Calu3 (cell line): ENCODE results near the gene VPS50. TPM values are rescaled to one million over a fixed set of nuclear protein-coding genes. Genes with fewer than 3 reads are reported as not detected.

ENCODE experiments used
- BruUV-seq: library from RNA; stranded (reverse); fragments of 400-500 nt; replicated peaks from 2 replicates; lab custom pipeline; 2021; lab: Mats Ljungman, UMichigan
- CTCF ChIA-PET: fragments of 300-600 bp; sonication (Branson Sonifier 250); formaldehyde crosslinking; loops from one replicate; lab custom pipeline; 2022; ENCODE audit warnings: antibody characterized with exemption; lab: Charles Lee
- DNase-seq: peaks from one replicate; pipeline ENCODE4 v3.0.0; 2022
- H3K27ac Mint-ChIP-seq: one replicate; pipeline ENCODE4 v1.8.0; 2022; ENCODE audit warnings: mixed read lengths; ENCODE audit not compliant: unreplicated experiment
- H3K27me3 Mint-ChIP-seq: one replicate; pipeline ENCODE4 v1.8.0; 2022; ENCODE audit warnings: mixed read lengths; ENCODE audit not compliant: unreplicated experiment
- H3K36me3 Mint-ChIP-seq: one replicate; pipeline ENCODE4 v1.8.0; 2022; ENCODE audit warnings: mild to moderate bottlenecking, moderate library complexity, mixed read lengths; ENCODE audit not compliant: insufficient read depth, unreplicated experiment
- H3K4me1 Mint-ChIP-seq: one replicate; pipeline ENCODE4 v1.8.0; 2022; ENCODE audit warnings: mild to moderate bottlenecking, low read depth, mixed read lengths; ENCODE audit not compliant: unreplicated experiment
- H3K4me3 Mint-ChIP-seq: one replicate; pipeline ENCODE4 v1.8.0; 2022; ENCODE audit warnings: mild to moderate bottlenecking, low read depth, moderate library complexity, mixed read lengths; ENCODE audit not compliant: unreplicated experiment
- H3K9me3 Mint-ChIP-seq: one replicate; pipeline ENCODE4 v1.8.0; 2022; ENCODE audit warnings: low read depth, mixed read lengths; ENCODE audit not compliant: unreplicated experiment
- intact Hi-C: fragments of 100-400 bp; cut with micrococcal nuclease; formaldehyde crosslinking; loops from one replicate; pipeline ENCODE4 v1.10.0; 2022; ENCODE audit not compliant: unreplicated experiment
- total RNA-seq: library from RNA; stranded (reverse); gene quantifications from 2 replicates; pipeline ENCODE4 v1.2.3, GENCODE V29; 2022
- TF ChIP-seq, protein P1 (sequence below): fragments of 200-600 bp; IDR thresholded peaks from one replicate; pipeline ENCODE4 v1.8.0; 2022; ENCODE audit warnings: antibody characterized with exemption; ENCODE audit not compliant: unreplicated experiment

The VPS50 gene
- total RNA-seq, 1 experiment from 2014 or later, result 36.9 TPM

DNA sequence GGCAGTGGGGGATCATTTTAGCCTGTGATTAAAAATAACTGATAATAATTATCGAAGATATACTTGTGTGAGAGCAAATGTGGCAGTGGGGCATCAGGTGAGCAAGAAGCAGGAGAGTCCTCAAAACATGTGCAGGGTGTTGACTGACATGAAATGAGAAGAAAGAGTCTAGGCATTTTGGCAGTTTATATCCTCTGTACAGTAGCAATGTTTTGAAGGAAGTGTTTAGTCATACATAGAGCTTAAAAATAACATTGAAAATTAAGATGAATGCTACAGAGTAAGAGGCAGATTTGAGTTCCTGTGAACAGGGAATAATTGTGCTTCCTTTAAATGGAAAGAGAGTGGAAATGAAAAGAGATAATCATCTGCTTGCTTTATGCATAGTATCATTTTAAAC is 47.4 kb downstream of the VPS50 start:
- Mint-ChIP-seq H3K4me1 (no peaks in the 10 kb centered on the region), H3K27ac (no peak overlapping the region), H3K4me3 (no peak overlapping the region), H3K36me3 (no peaks in the 10 kb centered on the region), H3K9me3 (no peaks in the 10 kb centered on the region), H3K27me3 (no peaks in the 10 kb centered on the region)
- intact Hi-C loops, result no loop called here
- CTCF ChIA-PET, result no interaction called here
- no peak for DNase-seq
- TF ChIP-seq, protein P1, sequence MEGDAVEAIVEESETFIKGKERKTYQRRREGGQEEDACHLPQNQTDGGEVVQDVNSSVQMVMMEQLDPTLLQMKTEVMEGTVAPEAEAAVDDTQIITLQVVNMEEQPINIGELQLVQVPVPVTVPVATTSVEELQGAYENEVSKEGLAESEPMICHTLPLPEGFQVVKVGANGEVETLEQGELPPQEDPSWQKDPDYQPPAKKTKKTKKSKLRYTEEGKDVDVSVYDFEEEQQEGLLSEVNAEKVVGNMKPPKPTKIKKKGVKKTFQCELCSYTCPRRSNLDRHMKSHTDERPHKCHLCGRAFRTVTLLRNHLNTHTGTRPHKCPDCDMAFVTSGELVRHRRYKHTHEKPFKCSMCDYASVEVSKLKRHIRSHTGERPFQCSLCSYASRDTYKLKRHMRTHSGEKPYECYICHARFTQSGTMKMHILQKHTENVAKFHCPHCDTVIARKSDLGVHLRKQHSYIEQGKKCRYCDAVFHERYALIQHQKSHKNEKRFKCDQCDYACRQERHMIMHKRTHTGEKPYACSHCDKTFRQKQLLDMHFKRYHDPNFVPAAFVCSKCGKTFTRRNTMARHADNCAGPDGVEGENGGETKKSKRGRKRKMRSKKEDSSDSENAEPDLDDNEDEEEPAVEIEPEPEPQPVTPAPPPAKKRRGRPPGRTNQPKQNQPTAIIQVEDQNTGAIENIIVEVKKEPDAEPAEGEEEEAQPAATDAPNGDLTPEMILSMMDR, result no peak
- BruUV-seq, result no TSS peak

DNA sequence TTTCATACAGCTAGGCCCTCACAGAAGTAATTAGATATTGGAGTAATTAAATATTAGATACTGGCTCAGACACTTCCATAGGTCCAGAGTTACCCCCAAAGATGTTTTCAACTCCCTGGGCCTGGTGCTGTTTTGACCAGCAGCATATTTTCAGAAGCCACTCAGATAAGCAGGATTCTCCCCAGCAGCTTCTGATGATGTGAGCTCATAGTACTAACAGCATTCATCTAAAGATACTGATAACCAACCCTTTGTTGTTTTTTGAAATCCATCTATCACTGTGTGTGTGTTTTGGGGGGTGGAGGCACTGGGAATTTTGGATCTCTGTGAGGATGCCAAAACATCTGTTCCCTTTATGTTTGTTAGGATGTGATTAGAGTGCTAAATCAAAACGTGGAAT is 52.7 kb downstream of the VPS50 start:
- intact Hi-C loops, result no loop called here
- no peaks in the 10 kb centered on the region for H3K36me3 Mint-ChIP-seq
- CTCF ChIA-PET, result interaction anchor here (0.6 kb wide), 1 partner anchor 1039 kb away, joined by 4 read pairs; no protein-coding TSS in a partner anchor

DNA sequence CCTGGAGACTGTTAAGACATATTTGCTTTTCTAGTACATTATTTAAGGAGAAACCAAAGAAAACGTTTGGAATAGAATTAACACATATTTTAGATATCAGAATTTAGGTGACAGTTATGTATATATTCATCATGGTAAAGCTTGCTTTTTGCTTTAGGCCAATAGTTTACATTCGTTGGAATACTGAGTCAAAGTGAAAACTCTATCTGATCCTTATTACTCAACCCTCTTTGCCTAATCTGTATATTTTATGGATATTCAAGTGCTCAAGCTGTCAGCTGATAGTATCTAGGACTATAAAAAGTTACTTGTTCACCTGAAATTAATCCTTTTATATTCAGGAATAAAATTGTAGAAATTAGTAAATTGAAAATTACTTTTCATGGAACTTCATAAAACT is 61.1 kb downstream of the VPS50 start:
- no peak overlapping the region for H3K4me3 Mint-ChIP-seq
- H3K4me1 Mint-ChIP-seq, result no peaks in the 10 kb centered on the region
- BruUV-seq, result no TSS peak
- no peak for DNase-seq
- no peaks in the 10 kb centered on the region for H3K27me3 Mint-ChIP-seq
- H3K36me3 Mint-ChIP-seq, result no peaks in the 10 kb centered on the region
- intact Hi-C loops, result no loop called here
- H3K9me3 Mint-ChIP-seq, result no peaks in the 10 kb centered on the region
- TF ChIP-seq, protein P1, result no peak
- H3K27ac Mint-ChIP-seq, result no peak overlapping the region
- CTCF ChIA-PET, result no interaction called here

More for the DNA sequence above, 52.7 kb downstream of the VPS50 start:
- no peak for DNase-seq
- no peaks in the 10 kb centered on the region for H3K27me3 Mint-ChIP-seq
- H3K4me3 Mint-ChIP-seq, result no peak overlapping the region
- TF ChIP-seq, protein P1, result no peak
- H3K4me1 Mint-ChIP-seq, result no peaks in the 10 kb centered on the region
- H3K9me3 Mint-ChIP-seq, result no peaks in the 10 kb centered on the region
- BruUV-seq, result no TSS peak
- H3K27ac Mint-ChIP-seq, result no peak overlapping the region

DNA sequence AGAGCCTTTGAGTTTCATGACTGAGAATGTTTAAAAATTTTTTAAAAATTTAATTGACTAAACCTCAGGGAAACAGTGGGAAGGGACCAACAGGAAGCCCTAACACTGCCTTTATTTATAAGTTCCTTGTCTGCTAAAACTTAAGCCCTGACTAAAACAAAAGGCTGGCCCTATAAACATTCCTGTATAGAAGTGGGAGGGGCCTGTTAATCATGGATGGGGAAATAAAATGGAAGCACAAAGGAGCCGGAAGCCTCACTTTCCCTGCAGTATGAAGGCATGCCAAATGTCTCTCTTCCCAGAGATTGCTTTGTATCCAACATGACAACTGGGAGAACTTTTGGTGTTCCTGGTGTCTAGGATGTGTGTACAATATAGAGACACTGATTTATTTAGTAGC is 66.0 kb downstream of the VPS50 start:
- Mint-ChIP-seq H3K4me1 (no peaks in the 10 kb centered on the region), H3K27ac (no peak overlapping the region)
- CTCF ChIA-PET, result no interaction called here

More for the DNA sequence above, 66.0 kb downstream of the VPS50 start:
- TF ChIP-seq, protein P1, result no peak
- intact Hi-C loops, result no loop called here
- Mint-ChIP-seq H3K36me3 (no peaks in the 10 kb centered on the region), H3K4me3 (no peak overlapping the region), H3K9me3 (no peaks in the 10 kb centered on the region), H3K27me3 (no peaks in the 10 kb centered on the region)
- no TSS peak for BruUV-seq
- DNase-seq, result no peak
